ENCODE measurements around the gene XYLT1. TPM values are rescaled to one million over a fixed set of nuclear protein-coding genes. Genes with fewer than 3 reads are reported as not detected.

The XYLT1 gene
- total RNA-seq, 1 experiment from 2014 or later: 25.0 TPM

DNA sequence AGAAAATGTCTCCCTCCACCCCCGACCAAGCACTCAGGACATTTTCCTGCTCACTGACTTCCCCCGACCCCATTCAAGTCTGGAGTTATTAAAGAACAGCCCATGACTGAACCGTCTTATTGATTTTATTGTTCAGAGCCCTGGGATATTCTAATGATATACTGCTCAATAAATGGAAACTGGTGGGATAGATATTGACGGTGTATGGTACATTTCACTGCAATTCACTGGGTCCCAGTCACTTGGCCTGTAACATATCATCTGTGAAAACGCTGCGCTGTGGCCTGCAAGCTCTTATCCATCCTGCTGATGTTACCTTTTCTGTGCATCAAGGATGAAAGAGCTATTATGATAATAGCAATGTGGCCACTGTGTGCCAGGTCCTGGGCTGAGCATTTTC, 258.2 kb downstream of the XYLT1 start:
- ChIA-PET POLR2A (interaction anchor here (1.1 kb wide), 1 partner anchor 49 kb away, joined by 3 read pairs; no protein-coding TSS in a partner anchor), CTCF (interaction anchor here (0.8 to 1.1 kb wide), 4 partner anchors 15 to 256 kb away, joined by 3 to 25 read pairs (median 6); no protein-coding TSS in a partner anchor)
- Mint-ChIP-seq H3K27ac (no peak overlapping the region), H3K36me3 (peaks cover 10% of the 10 kb centered on the region), H3K27me3 (ENCODE audit: low read depth) (no peaks in the 10 kb centered on the region), H3K9me3 (peaks cover 8% of the 10 kb centered on the region), H3K4me1 (peaks cover 19% of the 10 kb centered on the region), H3K4me3 (no peak overlapping the region)
- TF ChIP-seq ETV6 (CRISPR knock-in tag; IDR thresholded peaks at IDR 0.05) (no peak), ZNF416 (CRISPR knock-in tag; IDR thresholded peaks at IDR 0.05) (no peak), ZNF317 (CRISPR knock-in tag; IDR thresholded peaks at IDR 0.05; ENCODE audit: borderline replicate concordance, low read depth) (no peak), NFYB (CRISPR knock-in tag; conservative IDR thresholded peaks at IDR 0.05; ENCODE audit: low read depth) (no peak), SMAD4 (CRISPR knock-in tag; IDR thresholded peaks at IDR 0.05) (no peak), HMGA2 (CRISPR knock-in tag; IDR thresholded peaks at IDR 0.05) (no peak), ZSCAN18 (CRISPR knock-in tag; IDR thresholded peaks at IDR 0.05) (no peak), FOXJ3 (CRISPR knock-in tag; IDR thresholded peaks at IDR 0.05; ENCODE audit: borderline replicate concordance) (no peak), GABPB1 (CRISPR knock-in tag; IDR thresholded peaks at IDR 0.05) (no peak), NFATC4 (CRISPR knock-in tag; IDR thresholded peaks at IDR 0.05) (no peak)
- TF ChIP-seq, protein P1, sequence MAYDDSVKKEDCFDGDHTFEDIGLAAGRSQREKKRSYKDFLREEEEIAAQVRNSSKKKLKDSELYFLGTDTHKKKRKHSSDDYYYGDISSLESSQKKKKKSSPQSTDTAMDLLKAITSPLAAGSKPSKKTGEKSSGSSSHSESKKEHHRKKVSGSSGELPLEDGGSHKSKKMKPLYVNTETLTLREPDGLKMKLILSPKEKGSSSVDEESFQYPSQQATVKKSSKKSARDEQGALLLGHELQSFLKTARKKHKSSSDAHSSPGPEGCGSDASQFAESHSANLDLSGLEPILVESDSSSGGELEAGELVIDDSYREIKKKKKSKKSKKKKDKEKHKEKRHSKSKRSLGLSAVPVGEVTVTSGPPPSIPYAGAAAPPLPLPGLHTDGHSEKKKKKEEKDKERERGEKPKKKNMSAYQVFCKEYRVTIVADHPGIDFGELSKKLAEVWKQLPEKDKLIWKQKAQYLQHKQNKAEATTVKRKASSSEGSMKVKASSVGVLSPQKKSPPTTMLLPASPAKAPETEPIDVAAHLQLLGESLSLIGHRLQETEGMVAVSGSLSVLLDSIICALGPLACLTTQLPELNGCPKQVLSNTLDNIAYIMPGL (CRISPR knock-in tag; IDR thresholded peaks at IDR 0.05): no peak
- ATAC-seq: no peak
- DNase-seq (ENCODE audit: low spot score): no peak

- DNase-seq (ENCODE audit: low spot score) (peak; percentile 65), ATAC-seq (peak; percentile 95)
- H3K9me3 Mint-ChIP-seq: peaks cover 8% of the 10 kb centered on the region
- ChIA-PET CTCF (interaction anchor here (0.6 to 1.5 kb wide), 14 partner anchors 10 to 639 kb away, joined by 3 to 25 read pairs (median 4); no protein-coding TSS in a partner anchor), POLR2A (interaction anchor here (1.1 kb wide), 1 partner anchor 49 kb away, joined by 3 read pairs; no protein-coding TSS in a partner anchor)
- H3K36me3 Mint-ChIP-seq: peaks cover 10% of the 10 kb centered on the region
- no peak overlapping the region for H3K27ac Mint-ChIP-seq
- no peak for TF ChIP-seq ATF1 (CRISPR knock-in tag; IDR thresholded peaks at IDR 0.05)
- no peak for TF ChIP-seq ZNF121 (CRISPR knock-in tag; IDR thresholded peaks at IDR 0.05)
- TF ChIP-seq, protein P2, sequence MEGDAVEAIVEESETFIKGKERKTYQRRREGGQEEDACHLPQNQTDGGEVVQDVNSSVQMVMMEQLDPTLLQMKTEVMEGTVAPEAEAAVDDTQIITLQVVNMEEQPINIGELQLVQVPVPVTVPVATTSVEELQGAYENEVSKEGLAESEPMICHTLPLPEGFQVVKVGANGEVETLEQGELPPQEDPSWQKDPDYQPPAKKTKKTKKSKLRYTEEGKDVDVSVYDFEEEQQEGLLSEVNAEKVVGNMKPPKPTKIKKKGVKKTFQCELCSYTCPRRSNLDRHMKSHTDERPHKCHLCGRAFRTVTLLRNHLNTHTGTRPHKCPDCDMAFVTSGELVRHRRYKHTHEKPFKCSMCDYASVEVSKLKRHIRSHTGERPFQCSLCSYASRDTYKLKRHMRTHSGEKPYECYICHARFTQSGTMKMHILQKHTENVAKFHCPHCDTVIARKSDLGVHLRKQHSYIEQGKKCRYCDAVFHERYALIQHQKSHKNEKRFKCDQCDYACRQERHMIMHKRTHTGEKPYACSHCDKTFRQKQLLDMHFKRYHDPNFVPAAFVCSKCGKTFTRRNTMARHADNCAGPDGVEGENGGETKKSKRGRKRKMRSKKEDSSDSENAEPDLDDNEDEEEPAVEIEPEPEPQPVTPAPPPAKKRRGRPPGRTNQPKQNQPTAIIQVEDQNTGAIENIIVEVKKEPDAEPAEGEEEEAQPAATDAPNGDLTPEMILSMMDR (IDR thresholded peaks at IDR 0.05): peak; percentile 50
- TF ChIP-seq IRF2 (CRISPR knock-in tag; IDR thresholded peaks at IDR 0.05; ENCODE audit: borderline replicate concordance, low read depth): no peak
- peaks cover 19% of the 10 kb centered on the region for H3K4me1 Mint-ChIP-seq
- no peak overlapping the region for H3K4me3 Mint-ChIP-seq
- no peaks in the 10 kb centered on the region for H3K27me3 Mint-ChIP-seq (ENCODE audit: low read depth)
Measured at GRCh38 chr16:17211797-17212196, 259.0 kb downstream of the XYLT1 start.

DNA sequence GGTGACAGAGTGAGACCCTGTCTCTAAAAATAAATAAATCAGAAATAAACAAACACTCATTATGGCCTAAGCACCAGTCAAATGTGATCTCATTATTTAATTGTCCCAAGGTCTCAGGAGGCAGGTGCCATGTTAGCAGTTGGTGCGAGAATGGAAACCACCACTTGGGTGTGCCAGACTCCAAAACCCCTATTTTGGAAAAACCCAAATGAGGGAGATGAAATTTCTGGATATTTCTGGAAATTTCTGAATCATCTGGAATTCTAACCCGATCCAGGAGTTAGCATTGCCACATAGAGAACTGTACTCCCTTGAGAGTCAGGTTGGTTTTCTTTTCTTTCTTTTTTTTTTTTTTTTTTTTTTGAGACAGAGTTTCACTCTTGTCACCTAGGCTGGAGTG, 264.0 kb downstream of the XYLT1 start:
- CTCF ChIA-PET: interaction anchor here (0.6 to 4.2 kb wide), 3 partner anchors 12 to 261 kb away, joined by 3 to 34 read pairs (median 11); no protein-coding TSS in a partner anchor
- Mint-ChIP-seq H3K36me3 (no peaks in the 10 kb centered on the region), H3K27ac (no peak overlapping the region), H3K4me1 (peaks cover 38% of the 10 kb centered on the region), H3K27me3 (ENCODE audit: low read depth) (no peaks in the 10 kb centered on the region), H3K4me3 (no peak overlapping the region), H3K9me3 (no peaks in the 10 kb centered on the region)
- DNase-seq (ENCODE audit: low spot score) (no peak), ATAC-seq (no peak)
- POLR2A ChIA-PET: no interaction called here
- TF ChIP-seq SMAD3 (CRISPR knock-in tag; IDR thresholded peaks at IDR 0.05; ENCODE audit: borderline replicate concordance) (no peak), CBFB (CRISPR knock-in tag; IDR thresholded peaks at IDR 0.05; ENCODE audit: low read depth) (no peak), ZNF396 (CRISPR knock-in tag; IDR thresholded peaks at IDR 0.05; ENCODE audit: borderline replicate concordance) (no peak)
- TF ChIP-seq, protein P3, sequence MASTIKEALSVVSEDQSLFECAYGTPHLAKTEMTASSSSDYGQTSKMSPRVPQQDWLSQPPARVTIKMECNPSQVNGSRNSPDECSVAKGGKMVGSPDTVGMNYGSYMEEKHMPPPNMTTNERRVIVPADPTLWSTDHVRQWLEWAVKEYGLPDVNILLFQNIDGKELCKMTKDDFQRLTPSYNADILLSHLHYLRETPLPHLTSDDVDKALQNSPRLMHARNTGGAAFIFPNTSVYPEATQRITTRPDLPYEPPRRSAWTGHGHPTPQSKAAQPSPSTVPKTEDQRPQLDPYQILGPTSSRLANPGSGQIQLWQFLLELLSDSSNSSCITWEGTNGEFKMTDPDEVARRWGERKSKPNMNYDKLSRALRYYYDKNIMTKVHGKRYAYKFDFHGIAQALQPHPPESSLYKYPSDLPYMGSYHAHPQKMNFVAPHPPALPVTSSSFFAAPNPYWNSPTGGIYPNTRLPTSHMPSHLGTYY (CRISPR knock-in tag; IDR thresholded peaks at IDR 0.05): no peak
- TF ChIP-seq, protein P4, sequence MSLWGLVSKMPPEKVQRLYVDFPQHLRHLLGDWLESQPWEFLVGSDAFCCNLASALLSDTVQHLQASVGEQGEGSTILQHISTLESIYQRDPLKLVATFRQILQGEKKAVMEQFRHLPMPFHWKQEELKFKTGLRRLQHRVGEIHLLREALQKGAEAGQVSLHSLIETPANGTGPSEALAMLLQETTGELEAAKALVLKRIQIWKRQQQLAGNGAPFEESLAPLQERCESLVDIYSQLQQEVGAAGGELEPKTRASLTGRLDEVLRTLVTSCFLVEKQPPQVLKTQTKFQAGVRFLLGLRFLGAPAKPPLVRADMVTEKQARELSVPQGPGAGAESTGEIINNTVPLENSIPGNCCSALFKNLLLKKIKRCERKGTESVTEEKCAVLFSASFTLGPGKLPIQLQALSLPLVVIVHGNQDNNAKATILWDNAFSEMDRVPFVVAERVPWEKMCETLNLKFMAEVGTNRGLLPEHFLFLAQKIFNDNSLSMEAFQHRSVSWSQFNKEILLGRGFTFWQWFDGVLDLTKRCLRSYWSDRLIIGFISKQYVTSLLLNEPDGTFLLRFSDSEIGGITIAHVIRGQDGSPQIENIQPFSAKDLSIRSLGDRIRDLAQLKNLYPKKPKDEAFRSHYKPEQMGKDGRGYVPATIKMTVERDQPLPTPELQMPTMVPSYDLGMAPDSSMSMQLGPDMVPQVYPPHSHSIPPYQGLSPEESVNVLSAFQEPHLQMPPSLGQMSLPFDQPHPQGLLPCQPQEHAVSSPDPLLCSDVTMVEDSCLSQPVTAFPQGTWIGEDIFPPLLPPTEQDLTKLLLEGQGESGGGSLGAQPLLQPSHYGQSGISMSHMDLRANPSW (CRISPR knock-in tag; conservative IDR thresholded peaks at IDR 0.05; ENCODE audit: low read depth): no peak
